ENCODE measurements around the gene MDH1B. TPM values are rescaled to one million over a fixed set of nuclear protein-coding genes. Genes with fewer than 3 reads are reported as not detected.

MDH1B gene
- total RNA-seq, 4 donors from 2014 or later, result 1.3 to 38.2 (median 4.8) TPM

DNA sequence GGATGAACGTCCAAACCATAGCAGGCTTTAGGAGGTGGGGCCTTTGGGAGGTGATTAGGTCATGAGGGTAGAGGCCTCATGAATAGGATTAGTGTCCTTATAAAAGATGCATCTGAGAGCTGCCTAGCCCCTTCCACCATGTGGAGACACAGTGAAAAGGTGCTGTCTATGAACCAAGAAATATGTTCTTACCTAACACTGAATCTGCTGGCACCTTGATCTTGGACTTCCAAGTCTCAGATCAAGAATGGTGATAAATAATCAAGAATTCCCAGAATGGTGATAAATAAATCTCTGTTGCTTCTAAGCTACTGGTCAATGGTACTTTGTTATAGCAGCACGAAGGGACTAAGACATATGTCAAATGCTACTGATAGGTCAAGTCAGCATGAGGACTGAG lies 31.8 kb downstream of the MDH1B start:
- TF ChIP-seq POLR2A (IDR thresholded peaks at IDR 0.05), result no peak
- TF ChIP-seq, protein P1, sequence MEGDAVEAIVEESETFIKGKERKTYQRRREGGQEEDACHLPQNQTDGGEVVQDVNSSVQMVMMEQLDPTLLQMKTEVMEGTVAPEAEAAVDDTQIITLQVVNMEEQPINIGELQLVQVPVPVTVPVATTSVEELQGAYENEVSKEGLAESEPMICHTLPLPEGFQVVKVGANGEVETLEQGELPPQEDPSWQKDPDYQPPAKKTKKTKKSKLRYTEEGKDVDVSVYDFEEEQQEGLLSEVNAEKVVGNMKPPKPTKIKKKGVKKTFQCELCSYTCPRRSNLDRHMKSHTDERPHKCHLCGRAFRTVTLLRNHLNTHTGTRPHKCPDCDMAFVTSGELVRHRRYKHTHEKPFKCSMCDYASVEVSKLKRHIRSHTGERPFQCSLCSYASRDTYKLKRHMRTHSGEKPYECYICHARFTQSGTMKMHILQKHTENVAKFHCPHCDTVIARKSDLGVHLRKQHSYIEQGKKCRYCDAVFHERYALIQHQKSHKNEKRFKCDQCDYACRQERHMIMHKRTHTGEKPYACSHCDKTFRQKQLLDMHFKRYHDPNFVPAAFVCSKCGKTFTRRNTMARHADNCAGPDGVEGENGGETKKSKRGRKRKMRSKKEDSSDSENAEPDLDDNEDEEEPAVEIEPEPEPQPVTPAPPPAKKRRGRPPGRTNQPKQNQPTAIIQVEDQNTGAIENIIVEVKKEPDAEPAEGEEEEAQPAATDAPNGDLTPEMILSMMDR (IDR thresholded peaks at IDR 0.05), result no peak
- Histone ChIP-seq H3K27me3 (no peaks in the 10 kb centered on the region), H3K36me3 (no peaks in the 10 kb centered on the region), H3K4me1 (no peaks in the 10 kb centered on the region), H3K27ac (no peak overlapping the region), H3K4me3 (no peak overlapping the region), H3K9me3 (no peaks in the 10 kb centered on the region)
- no peak for DNase-seq
- intact Hi-C loops (cut with DNase I; ENCODE audit: low total_unique reads), result no loop called here

DNA sequence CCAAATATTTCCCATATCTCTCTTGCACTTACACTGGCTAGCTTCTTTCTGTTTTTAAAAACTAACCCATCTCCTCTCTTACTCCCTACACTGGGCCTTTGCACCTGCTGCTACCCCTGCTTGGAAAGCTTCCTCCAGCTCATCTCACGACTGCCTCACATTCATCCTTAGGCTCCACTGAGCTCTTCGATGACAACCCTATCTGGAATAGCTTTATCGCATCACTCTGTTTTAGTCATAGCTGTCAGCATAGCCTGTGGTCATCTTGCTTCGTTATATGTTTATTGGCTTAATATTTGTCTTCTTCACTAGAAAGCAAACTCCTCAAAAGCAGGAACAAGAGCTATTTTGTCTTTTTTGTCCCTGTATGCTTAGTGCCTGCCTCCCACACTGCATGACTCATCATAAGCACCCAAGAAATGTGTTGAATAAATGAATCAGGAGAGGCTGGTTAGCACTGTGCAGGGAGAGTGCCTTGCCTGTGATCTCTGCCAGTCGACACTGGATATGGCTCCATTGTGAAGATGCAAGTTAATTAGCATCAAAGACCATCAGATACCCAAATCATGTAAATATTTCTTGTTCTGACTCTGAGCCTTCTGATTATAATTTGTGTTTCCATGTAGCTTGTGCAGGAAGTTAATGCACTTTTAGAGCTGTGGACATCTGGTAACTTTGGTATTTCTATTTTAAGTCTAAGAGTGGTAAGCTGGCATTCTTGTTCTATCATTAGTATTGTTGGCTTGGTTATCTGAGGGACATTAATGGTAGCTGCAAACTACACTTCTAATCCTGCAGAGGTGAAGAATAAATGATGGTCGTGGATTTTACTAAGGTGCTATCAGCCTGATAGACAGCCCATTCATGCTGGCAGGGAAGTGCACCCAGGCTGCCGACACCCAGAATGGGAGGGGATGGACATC lies 36.6 kb downstream of the MDH1B start:
- TF ChIP-seq POLR2A (IDR thresholded peaks at IDR 0.05), result no peak
- TF ChIP-seq, protein P1 (IDR thresholded peaks at IDR 0.05), result no peak
- Histone ChIP-seq H3K27me3 (no peaks in the 10 kb centered on the region), H3K36me3 (no peaks in the 10 kb centered on the region), H3K9me3 (no peaks in the 10 kb centered on the region), H3K27ac (no peak overlapping the region), H3K4me1 (no peaks in the 10 kb centered on the region), H3K4me3 (no peak overlapping the region)
- no peak for DNase-seq
- intact Hi-C loops (cut with DNase I; ENCODE audit: low total_unique reads), result no loop called here

DNA sequence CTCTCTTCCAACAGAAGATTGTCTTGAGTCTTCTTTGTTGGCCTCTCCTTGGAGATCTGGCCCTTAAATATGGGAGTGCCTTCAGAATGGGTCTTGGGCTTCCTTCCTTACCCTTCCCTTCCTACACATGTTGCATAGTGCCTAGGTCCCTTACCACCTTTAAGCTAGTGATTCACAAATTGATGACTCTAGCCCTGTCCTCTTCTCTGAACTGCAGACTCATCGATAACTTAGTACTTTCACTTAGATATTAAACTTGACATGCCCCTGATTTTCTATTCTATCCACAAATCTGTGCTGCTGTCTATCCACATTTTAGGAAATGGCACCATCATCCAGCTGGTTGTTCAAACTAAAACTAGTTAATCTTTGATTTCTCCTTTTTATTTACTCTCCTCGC lies 37.8 kb downstream of the MDH1B start:
- TF ChIP-seq POLR2A (IDR thresholded peaks at IDR 0.05), result no peak
- TF ChIP-seq, protein P1 (IDR thresholded peaks at IDR 0.05), result no peak
- no peaks in the 10 kb centered on the region for H3K36me3 ChIP-seq
- no peak overlapping the region for H3K4me3 ChIP-seq
- H3K9me3 ChIP-seq, result no peaks in the 10 kb centered on the region
- DNase-seq, result no peak
- intact Hi-C loops (cut with DNase I; ENCODE audit: low total_unique reads), result no loop called here
- no peaks in the 10 kb centered on the region for H3K27me3 ChIP-seq
- no peaks in the 10 kb centered on the region for H3K4me1 ChIP-seq
- no peak overlapping the region for H3K27ac ChIP-seq

DNA sequence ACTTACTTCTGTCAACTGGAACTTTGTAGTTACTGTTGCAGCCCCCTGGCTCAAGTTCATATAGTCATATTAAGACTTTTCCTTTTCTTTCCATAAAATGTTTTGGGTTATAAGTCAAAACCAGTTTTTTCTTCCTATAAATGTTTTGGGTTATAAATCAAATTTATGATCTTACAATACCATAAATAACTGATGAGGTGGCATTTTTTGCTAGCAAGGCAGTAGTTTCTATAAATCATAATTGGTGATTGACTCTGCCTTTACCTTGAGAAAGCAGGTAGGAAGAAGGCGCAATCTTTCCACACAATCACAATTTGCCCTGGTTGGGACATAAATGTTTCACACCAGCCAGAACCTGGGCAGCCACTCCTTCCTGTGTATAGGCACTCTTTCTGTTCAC lies 41.8 kb downstream of the MDH1B start:
- Histone ChIP-seq H3K27ac (no peak overlapping the region), H3K9me3 (no peaks in the 10 kb centered on the region), H3K4me1 (no peaks in the 10 kb centered on the region), H3K27me3 (no peaks in the 10 kb centered on the region), H3K4me3 (no peak overlapping the region), H3K36me3 (no peaks in the 10 kb centered on the region)
- intact Hi-C loops (cut with DNase I; ENCODE audit: low total_unique reads), result no loop called here
- no peak for DNase-seq
- no peak for TF ChIP-seq POLR2A (IDR thresholded peaks at IDR 0.05)
- TF ChIP-seq, protein P1 (IDR thresholded peaks at IDR 0.05), result no peak

DNA sequence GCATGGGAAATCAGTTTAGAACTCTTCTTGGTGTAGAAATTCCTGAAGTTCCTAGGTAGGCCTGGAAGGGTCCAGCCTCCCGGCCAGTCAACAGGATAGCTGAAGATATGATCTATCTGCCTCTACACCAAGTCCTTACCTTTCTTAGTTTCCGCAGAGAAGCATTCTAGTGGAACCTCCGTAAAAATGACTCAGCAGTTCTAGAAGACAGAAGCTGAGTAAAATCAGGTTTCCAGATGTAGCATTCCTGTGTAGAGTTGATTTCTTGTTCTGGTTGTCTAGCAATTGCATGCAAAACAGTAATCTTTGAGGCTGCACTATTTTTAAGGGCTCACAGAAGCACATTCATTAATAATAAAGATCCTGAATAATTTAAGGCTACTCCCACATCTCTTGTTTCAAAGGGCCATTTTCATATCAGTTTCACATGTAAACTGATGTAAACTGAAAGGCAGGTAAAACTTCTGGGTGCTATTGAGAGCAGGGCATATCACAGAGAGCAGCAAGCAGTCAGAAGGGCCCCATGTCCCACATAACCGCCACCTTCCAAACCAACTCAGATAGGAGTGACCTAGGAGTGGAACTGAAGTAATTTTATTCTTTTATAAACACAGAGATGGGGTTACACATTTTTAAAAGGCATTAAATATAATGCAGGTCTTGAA lies 43.7 kb downstream of the MDH1B start:
- no peak overlapping the region for H3K4me3 ChIP-seq
- TF ChIP-seq POLR2A (IDR thresholded peaks at IDR 0.05), result no peak
- TF ChIP-seq, protein P1 (IDR thresholded peaks at IDR 0.05), result no peak
- DNase-seq, result no peak

More for the DNA sequence above, 43.7 kb downstream of the MDH1B start:
- no peaks in the 10 kb centered on the region for H3K27me3 ChIP-seq
- H3K27ac ChIP-seq, result no peak overlapping the region
- H3K9me3 ChIP-seq, result no peaks in the 10 kb centered on the region
- H3K36me3 ChIP-seq, result no peaks in the 10 kb centered on the region
- H3K4me1 ChIP-seq, result no peaks in the 10 kb centered on the region
- intact Hi-C loops (cut with DNase I; ENCODE audit: low total_unique reads), result no loop called here
